Calu3 (cell line): Measurements from ENCODE around the gene ZNF174. TPM values are rescaled to one million over a fixed set of nuclear protein-coding genes. Genes with fewer than 3 reads are reported as not detected.

Experiments
- BruUV-seq: library from RNA; stranded (reverse); fragments of 400-500 nt; replicated peaks from 2 replicates; lab custom pipeline; 2021; lab: Mats Ljungman, UMichigan
- CTCF ChIA-PET: fragments of 300-600 bp; sonication (Branson Sonifier 250); formaldehyde crosslinking; loops from one replicate; lab custom pipeline; 2022; ENCODE audit warnings: antibody characterized with exemption; lab: Charles Lee
- DNase-seq: peaks from one replicate; pipeline ENCODE4 v3.0.0; 2022
- H3K27ac Mint-ChIP-seq: one replicate; pipeline ENCODE4 v1.8.0; 2022; ENCODE audit warnings: mixed read lengths; ENCODE audit not compliant: unreplicated experiment
- H3K27me3 Mint-ChIP-seq: one replicate; pipeline ENCODE4 v1.8.0; 2022; ENCODE audit warnings: mixed read lengths; ENCODE audit not compliant: unreplicated experiment
- H3K36me3 Mint-ChIP-seq: one replicate; pipeline ENCODE4 v1.8.0; 2022; ENCODE audit warnings: mild to moderate bottlenecking, moderate library complexity, mixed read lengths; ENCODE audit not compliant: insufficient read depth, unreplicated experiment
- H3K4me1 Mint-ChIP-seq: one replicate; pipeline ENCODE4 v1.8.0; 2022; ENCODE audit warnings: mild to moderate bottlenecking, low read depth, mixed read lengths; ENCODE audit not compliant: unreplicated experiment
- H3K4me3 Mint-ChIP-seq: one replicate; pipeline ENCODE4 v1.8.0; 2022; ENCODE audit warnings: mild to moderate bottlenecking, low read depth, moderate library complexity, mixed read lengths; ENCODE audit not compliant: unreplicated experiment
- H3K9me3 Mint-ChIP-seq: one replicate; pipeline ENCODE4 v1.8.0; 2022; ENCODE audit warnings: low read depth, mixed read lengths; ENCODE audit not compliant: unreplicated experiment
- intact Hi-C: fragments of 100-400 bp; cut with micrococcal nuclease; formaldehyde crosslinking; loops from one replicate; pipeline ENCODE4 v1.10.0; 2022; ENCODE audit not compliant: unreplicated experiment
- total RNA-seq: library from RNA; stranded (reverse); gene quantifications from 2 replicates; pipeline ENCODE4 v1.2.3, GENCODE V29; 2022
- TF ChIP-seq, protein P1 (sequence below): fragments of 200-600 bp; IDR thresholded peaks from one replicate; pipeline ENCODE4 v1.8.0; 2022; ENCODE audit warnings: antibody characterized with exemption; ENCODE audit not compliant: unreplicated experiment

ZNF174 gene
- total RNA-seq, 1 experiment from 2014 or later: 13.8 TPM

DNA sequence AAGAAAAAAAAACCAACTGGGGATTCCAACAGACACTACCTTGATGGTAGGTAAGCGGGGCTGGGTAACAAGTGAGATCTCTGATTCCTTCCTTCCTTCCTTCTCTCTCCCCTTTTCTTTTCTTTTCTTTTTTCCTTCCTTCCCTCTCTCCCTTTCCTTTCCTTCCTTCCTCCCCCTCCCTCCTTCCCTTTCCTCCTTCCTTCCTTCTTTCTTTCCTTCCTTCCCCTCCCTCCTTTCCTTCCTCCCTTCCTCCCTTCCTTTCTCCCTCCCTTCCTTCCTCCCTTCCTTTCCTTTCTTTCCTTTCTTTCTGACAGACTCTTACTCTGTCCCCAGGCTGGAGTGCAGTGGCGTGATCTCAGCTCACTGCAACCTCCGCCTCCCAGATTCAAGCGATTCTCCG lies 25.3 kb upstream of the ZNF174 start:
- no peak overlapping the region for H3K4me3 Mint-ChIP-seq
- intact Hi-C loops: no loop called here
- TF ChIP-seq, protein P1, sequence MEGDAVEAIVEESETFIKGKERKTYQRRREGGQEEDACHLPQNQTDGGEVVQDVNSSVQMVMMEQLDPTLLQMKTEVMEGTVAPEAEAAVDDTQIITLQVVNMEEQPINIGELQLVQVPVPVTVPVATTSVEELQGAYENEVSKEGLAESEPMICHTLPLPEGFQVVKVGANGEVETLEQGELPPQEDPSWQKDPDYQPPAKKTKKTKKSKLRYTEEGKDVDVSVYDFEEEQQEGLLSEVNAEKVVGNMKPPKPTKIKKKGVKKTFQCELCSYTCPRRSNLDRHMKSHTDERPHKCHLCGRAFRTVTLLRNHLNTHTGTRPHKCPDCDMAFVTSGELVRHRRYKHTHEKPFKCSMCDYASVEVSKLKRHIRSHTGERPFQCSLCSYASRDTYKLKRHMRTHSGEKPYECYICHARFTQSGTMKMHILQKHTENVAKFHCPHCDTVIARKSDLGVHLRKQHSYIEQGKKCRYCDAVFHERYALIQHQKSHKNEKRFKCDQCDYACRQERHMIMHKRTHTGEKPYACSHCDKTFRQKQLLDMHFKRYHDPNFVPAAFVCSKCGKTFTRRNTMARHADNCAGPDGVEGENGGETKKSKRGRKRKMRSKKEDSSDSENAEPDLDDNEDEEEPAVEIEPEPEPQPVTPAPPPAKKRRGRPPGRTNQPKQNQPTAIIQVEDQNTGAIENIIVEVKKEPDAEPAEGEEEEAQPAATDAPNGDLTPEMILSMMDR: no peak
- H3K4me1 Mint-ChIP-seq: no peaks in the 10 kb centered on the region
- no peak overlapping the region for H3K27ac Mint-ChIP-seq
- CTCF ChIA-PET: no interaction called here
- no peak for DNase-seq
- H3K9me3 Mint-ChIP-seq: peaks cover 24% of the 10 kb centered on the region
- no peaks in the 10 kb centered on the region for H3K27me3 Mint-ChIP-seq
- no TSS peak for BruUV-seq
- H3K36me3 Mint-ChIP-seq: no peaks in the 10 kb centered on the region

DNA sequence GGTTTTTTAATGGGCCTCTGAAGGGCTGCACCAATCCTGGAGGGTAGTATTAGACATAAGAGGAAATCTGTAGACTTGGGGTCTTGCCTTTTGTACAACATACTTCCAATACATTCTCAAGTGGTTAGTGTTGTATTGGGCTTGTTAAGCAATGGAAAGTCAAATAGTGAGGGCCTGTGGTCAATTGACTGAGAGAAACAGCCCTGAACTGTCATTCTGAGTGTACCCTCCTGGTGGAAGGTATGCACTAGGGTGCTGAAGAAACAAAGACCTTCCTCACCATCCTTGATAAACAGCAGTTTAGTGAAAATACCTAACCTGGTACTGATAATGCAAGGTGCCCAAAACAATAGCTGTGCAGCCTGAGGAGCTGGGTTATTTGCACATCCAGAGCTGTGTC lies 23.1 kb upstream of the ZNF174 start:
- Mint-ChIP-seq H3K9me3 (peaks cover 33% of the 10 kb centered on the region), H3K4me3 (no peak overlapping the region), H3K27me3 (no peaks in the 10 kb centered on the region), H3K4me1 (no peaks in the 10 kb centered on the region), H3K27ac (no peak overlapping the region), H3K36me3 (peaks cover 11% of the 10 kb centered on the region)
- TF ChIP-seq, protein P1: no peak
- intact Hi-C loops: no loop called here
- no TSS peak for BruUV-seq
- CTCF ChIA-PET: no interaction called here
- DNase-seq: no peak

DNA sequence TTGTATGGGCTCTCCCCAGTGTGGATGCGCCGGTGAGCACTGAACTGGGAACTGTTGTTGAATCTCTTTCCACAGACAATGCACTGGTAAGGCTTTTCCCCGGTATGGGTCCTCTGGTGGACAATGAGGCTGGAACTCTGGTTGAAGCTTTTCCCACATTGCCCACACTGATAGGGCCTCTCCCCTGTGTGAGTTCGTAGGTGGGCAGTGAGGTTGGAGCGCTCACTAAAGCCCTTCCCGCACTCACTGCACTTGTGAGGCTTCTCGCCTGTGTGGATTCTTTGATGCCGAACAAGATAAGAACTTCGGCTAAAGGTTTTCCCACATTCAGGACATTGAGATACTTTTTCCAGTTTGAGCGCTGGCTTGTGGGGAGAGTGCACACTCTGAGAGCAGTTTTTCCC lies 18.0 kb upstream of the ZNF174 start:
- Mint-ChIP-seq H3K27ac (no peak overlapping the region), H3K4me3 (no peak overlapping the region), H3K4me1 (no peaks in the 10 kb centered on the region), H3K27me3 (no peaks in the 10 kb centered on the region), H3K36me3 (peaks cover 41% of the 10 kb centered on the region), H3K9me3 (peaks cover 37% of the 10 kb centered on the region)
- no peak for DNase-seq
- TF ChIP-seq, protein P1: no peak
- intact Hi-C loops: no loop called here
- no TSS peak for BruUV-seq
- CTCF ChIA-PET: no interaction called here

DNA sequence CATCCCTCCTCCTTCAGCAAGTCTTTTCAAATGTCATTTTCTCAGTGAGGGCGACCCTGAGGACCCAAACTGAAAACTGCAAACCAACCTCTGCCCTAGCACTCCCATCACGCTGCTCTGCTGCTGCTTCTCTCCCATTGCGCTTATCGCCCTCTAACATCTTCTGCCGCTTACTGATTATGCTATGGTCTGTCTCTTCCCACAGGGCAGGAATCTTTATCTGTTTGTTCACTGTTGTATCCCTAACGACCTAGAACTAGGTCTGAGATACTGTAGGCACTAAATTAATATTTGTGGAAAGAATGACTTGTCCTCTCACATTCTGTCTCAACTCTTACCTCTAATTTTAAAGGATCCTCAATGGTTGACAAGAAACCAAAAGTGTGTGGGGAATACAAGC lies 12.7 kb upstream of the ZNF174 start:
- DNase-seq: no peak
- no peak overlapping the region for H3K4me3 Mint-ChIP-seq
- intact Hi-C loops: no loop called here
- TF ChIP-seq, protein P1: no peak
- H3K9me3 Mint-ChIP-seq: peaks cover 29% of the 10 kb centered on the region
- no peaks in the 10 kb centered on the region for H3K4me1 Mint-ChIP-seq
- peaks cover 70% of the 10 kb centered on the region for H3K36me3 Mint-ChIP-seq
- no peaks in the 10 kb centered on the region for H3K27me3 Mint-ChIP-seq
- H3K27ac Mint-ChIP-seq: no peak overlapping the region
- BruUV-seq: no TSS peak
- CTCF ChIA-PET: no interaction called here
